ENCODE data around the gene PRXL2A.

Gene PRXL2A

GRCh38 chr10:80380185-80380584, 28.2 kb upstream of the PRXL2A start:
- no peak for TF ChIP-seq CTCF (IDR thresholded peaks at IDR 0.05)

- peak; percentile 77 for TF ChIP-seq CTCF (IDR thresholded peaks at IDR 0.05)
Observed at GRCh38 chr10:80382989-80383388, 25.4 kb upstream of the PRXL2A start.

- no peak for TF ChIP-seq CTCF (IDR thresholded peaks at IDR 0.05)
Observed at GRCh38 chr10:80390740-80391139, 17.6 kb upstream of the PRXL2A start.

- TF ChIP-seq CTCF (IDR thresholded peaks at IDR 0.05): no peak
Observed at GRCh38 chr10:80392250-80392649, 16.1 kb upstream of the PRXL2A start.

- no peak for TF ChIP-seq CTCF (IDR thresholded peaks at IDR 0.05)
Observed at GRCh38 chr10:80394358-80394916, 13.9 kb upstream of the PRXL2A start.

GRCh38 chr10:80397014-80397413, 11.3 kb upstream of the PRXL2A start:
- no peak for TF ChIP-seq CTCF (IDR thresholded peaks at IDR 0.05)

- TF ChIP-seq CTCF (IDR thresholded peaks at IDR 0.05): no peak
Observed at GRCh38 chr10:80400136-80400804, 8.1 kb upstream of the PRXL2A start.
